HG02571 (cell line): ENCODE results near the gene INSYN2A.

ENCODE experiments used
- ATAC-seq: cut with Tn5 transposase; IDR thresholded peaks from one replicate; pipeline ENCODE4 v1.9.1; 2021; ENCODE audit warnings: mild to moderate bottlenecking, moderate library complexity; ENCODE audit not compliant: unreplicated experiment

Gene INSYN2A

GRCh38 chr10:127196282-127197153, at the start of gene INSYN2A:
Gene INSYN2A (minus strand): TSS chr10:127196591. CDS start chr10:127176395, 20,196 bp downstream.
- ATAC-seq: no peak

- no peak for ATAC-seq
Measured at GRCh38 chr10:127245456-127245855, 49.1 kb upstream of the INSYN2A start.

GRCh38 chr10:127243490-127244272, 47.3 kb upstream of the INSYN2A start:
- ATAC-seq: no peak

GRCh38 chr10:127242914-127243313, 46.5 kb upstream of the INSYN2A start:
- no peak for ATAC-seq

GRCh38 chr10:127236266-127236665, 39.9 kb upstream of the INSYN2A start:
- ATAC-seq: no peak

- no peak for ATAC-seq
Measured at GRCh38 chr10:127234306-127234800, 38.0 kb upstream of the INSYN2A start.

GRCh38 chr10:127228195-127228787, 31.9 kb upstream of the INSYN2A start:
- ATAC-seq: no peak

GRCh38 chr10:127227663-127228062, 31.3 kb upstream of the INSYN2A start:
- ATAC-seq: no peak

- no peak for ATAC-seq
Measured at GRCh38 chr10:127227027-127227426, 30.6 kb upstream of the INSYN2A start.

GRCh38 chr10:127221281-127221680, 24.9 kb upstream of the INSYN2A start:
- ATAC-seq: no peak

GRCh38 chr10:127218658-127219057, 22.3 kb upstream of the INSYN2A start:
- no peak for ATAC-seq

GRCh38 chr10:127216786-127217185, 20.4 kb upstream of the INSYN2A start:
- no peak for ATAC-seq

GRCh38 chr10:127216274-127216673, 19.9 kb upstream of the INSYN2A start:
- ATAC-seq: no peak

GRCh38 chr10:127215866-127216265, 19.5 kb upstream of the INSYN2A start:
- no peak for ATAC-seq

GRCh38 chr10:127210936-127211466, 14.6 kb upstream of the INSYN2A start:
- ATAC-seq: no peak

GRCh38 chr10:127207081-127207480, 10.7 kb upstream of the INSYN2A start:
- no peak for ATAC-seq

GRCh38 chr10:127203067-127203466, 6.7 kb upstream of the INSYN2A start:
- ATAC-seq: no peak

- no peak for ATAC-seq
Measured at GRCh38 chr10:127200646-127201045, 4.3 kb upstream of the INSYN2A start.

- no peak for ATAC-seq
Measured at GRCh38 chr10:127198721-127199120, 2.3 kb upstream of the INSYN2A start.

GRCh38 chr10:127198307-127198706, 1.9 kb upstream of the INSYN2A start:
- no peak for ATAC-seq

GRCh38 chr10:127197154-127197432, 702 bp upstream of the INSYN2A start:
- no peak for ATAC-seq
